PC-9 (cell line): Measurements from ENCODE around the gene ERI3.

ENCODE experiments used
- EZH2 ChIP-seq: fragments of 200-600 bp; sonication (generic); IDR thresholded peaks from 2 replicates; pipeline ENCODE4 v1.8.0; 2017; ENCODE audit warnings: antibody characterized with exemption, low read depth
- TF ChIP-seq, protein P1 (sequence below): fragments of 200-600 bp; sonication (generic); conservative IDR thresholded peaks from 2 replicates; pipeline ENCODE4 v1.6.1; 2017; ENCODE audit warnings: mixed run types, antibody characterized with exemption, mild to moderate bottlenecking, moderate library complexity

DNA sequence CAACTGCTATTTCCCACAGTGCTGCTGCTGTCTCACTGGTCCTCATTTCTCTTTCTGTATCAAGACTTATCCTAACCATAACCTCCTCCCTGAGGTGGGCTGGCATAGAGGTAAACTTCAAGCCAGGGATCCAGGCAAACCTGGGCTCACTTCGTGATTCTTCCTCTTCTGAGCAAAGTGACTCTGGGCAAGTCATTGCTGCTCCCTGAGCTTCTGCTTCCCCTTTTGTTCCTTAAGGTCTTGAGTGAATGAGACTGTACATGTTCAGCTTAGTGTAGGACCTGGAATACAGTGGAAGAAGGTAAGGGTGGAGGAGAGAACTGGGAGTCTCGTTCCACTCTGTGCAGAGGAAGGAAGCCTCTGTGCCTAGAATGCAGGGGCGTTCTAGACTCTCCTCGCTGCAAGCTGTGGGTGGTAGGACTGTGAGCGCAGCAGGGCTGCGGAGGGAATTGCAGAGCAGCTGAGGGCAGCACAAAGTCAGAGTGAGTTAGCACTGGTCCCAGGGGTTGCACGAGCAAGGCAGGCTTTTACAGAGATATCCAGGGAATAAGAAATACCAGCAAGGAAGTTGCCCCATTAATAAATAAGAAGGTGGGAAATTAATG is 11.4 kb upstream of the ERI3 start:
- TF ChIP-seq, protein P1, sequence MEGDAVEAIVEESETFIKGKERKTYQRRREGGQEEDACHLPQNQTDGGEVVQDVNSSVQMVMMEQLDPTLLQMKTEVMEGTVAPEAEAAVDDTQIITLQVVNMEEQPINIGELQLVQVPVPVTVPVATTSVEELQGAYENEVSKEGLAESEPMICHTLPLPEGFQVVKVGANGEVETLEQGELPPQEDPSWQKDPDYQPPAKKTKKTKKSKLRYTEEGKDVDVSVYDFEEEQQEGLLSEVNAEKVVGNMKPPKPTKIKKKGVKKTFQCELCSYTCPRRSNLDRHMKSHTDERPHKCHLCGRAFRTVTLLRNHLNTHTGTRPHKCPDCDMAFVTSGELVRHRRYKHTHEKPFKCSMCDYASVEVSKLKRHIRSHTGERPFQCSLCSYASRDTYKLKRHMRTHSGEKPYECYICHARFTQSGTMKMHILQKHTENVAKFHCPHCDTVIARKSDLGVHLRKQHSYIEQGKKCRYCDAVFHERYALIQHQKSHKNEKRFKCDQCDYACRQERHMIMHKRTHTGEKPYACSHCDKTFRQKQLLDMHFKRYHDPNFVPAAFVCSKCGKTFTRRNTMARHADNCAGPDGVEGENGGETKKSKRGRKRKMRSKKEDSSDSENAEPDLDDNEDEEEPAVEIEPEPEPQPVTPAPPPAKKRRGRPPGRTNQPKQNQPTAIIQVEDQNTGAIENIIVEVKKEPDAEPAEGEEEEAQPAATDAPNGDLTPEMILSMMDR: no peak
- no peak for TF ChIP-seq EZH2
